Keratinocyte (primary cell): ENCODE data around the gene KRTAP12-4.
"Not testable (repeated sequence)": the region's sequence is repeated elsewhere in the genome, so short reads cannot be mapped to it uniquely, and the experiment has no call there.

Experiments
- EZH2 ChIP-seq: IDR thresholded peaks from one replicate; pipeline ENCODE4 v1.6.1; 2012; ENCODE audit warnings: inconsistent platforms, mild to moderate bottlenecking, low read length, moderate library complexity
- TF ChIP-seq, protein P1 (sequence below), 3 experiments: IDR thresholded peaks in 1 of 3; conservative IDR thresholded peaks in 1 of 3; optimal IDR thresholded peaks in 1 of 3; 2 replicates in 2 of 3; 3 replicates in 1 of 3; pipeline versions ENCODE3 to v1.5.1; 2011; ENCODE audit warnings: low read length in 3 of 3, mild to moderate bottlenecking in 3 of 3, moderate library complexity in 2 of 3, control low read depth in 1 of 3, inconsistent platforms in 1 of 3; ENCODE audit not compliant: insufficient read depth in 2 of 3; ENCODE audit errors: extremely low read depth in 1 of 3

DNA sequence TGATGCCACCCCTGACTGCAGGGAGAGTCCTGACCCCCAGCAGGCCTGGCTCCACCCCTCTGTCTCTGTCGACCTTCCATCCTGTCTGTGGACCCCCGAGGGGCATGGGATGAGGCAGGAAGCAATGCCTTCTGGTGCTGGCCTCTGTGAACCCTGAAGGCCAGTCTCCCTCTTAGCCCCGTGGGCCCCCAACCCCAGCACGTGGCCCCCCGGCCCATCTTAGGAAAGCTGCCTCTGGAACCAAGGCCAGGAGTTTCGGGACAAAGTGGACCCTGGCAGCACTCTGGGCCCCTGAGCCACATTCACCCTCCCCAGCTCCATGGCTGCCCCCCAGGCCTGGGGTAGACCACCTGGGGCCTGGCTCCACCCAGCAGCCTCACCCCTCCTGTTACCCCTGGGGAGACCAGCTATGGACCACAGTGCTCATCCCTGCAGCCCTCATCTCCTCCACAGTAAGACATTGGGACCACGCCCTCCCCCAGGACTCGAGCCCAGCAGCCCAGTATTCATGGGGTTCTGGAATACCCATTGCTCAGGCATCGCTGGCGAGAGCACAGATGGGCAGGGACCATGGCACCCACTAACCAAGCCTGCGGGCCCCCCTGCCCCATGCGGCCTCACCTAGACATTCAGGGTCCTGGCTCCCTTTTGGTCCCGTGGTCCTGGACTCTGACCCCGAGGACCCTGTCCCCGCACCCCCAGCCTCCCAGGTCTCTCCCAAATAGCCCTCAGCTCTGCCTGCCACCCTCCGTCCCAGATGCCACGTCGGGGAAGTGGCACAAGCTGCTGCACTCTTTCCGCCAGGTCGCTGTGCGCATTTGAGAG is 15.7 kb downstream of the KRTAP12-4 start:
- TF ChIP-seq, protein P1, sequence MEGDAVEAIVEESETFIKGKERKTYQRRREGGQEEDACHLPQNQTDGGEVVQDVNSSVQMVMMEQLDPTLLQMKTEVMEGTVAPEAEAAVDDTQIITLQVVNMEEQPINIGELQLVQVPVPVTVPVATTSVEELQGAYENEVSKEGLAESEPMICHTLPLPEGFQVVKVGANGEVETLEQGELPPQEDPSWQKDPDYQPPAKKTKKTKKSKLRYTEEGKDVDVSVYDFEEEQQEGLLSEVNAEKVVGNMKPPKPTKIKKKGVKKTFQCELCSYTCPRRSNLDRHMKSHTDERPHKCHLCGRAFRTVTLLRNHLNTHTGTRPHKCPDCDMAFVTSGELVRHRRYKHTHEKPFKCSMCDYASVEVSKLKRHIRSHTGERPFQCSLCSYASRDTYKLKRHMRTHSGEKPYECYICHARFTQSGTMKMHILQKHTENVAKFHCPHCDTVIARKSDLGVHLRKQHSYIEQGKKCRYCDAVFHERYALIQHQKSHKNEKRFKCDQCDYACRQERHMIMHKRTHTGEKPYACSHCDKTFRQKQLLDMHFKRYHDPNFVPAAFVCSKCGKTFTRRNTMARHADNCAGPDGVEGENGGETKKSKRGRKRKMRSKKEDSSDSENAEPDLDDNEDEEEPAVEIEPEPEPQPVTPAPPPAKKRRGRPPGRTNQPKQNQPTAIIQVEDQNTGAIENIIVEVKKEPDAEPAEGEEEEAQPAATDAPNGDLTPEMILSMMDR (optimal IDR thresholded peaks at IDR 0.05 in 1 of 3, IDR thresholded peaks at IDR 0.05 in 1 of 3, conservative IDR thresholded peaks at IDR 0.05 in 1 of 3; ENCODE audit: extremely low read depth in 1 of 3, insufficient read depth in 2 of 3, low read length in 3 of 3) = not testable (repeated sequence)
- TF ChIP-seq EZH2 = not testable (repeated sequence)
